IPS DF 6.9 (cell line): ENCODE measurements around the gene PLEKHA7.
A peak's percentile ranks its signal among the peaks of the same experiment; 100 is the strongest.

Experiments
- DNase-seq: peaks from one replicate; pipeline ENCODE4 v3.0.0-alpha.2; 2013; ENCODE audit warnings: low read depth, low spot score
- H3K27ac ChIP-seq: one replicate; pipeline ENCODE4 v1.5.1; 2013; ENCODE audit warnings: low read length, control low read depth
- H3K27me3 ChIP-seq: 2 replicates; pipeline ENCODE4 v1.6.1; 2013; ENCODE audit warnings: mild to moderate bottlenecking, low read length; ENCODE audit not compliant: control insufficient read depth, insufficient read depth
- H3K36me3 ChIP-seq: 2 replicates; pipeline ENCODE4 v1.6.1; 2013; ENCODE audit warnings: low read length; ENCODE audit not compliant: control insufficient read depth, insufficient read depth
- H3K4me1 ChIP-seq: 2 replicates; pipeline ENCODE4 v1.6.1; 2013; ENCODE audit warnings: low read length; ENCODE audit not compliant: control insufficient read depth, insufficient read depth
- H3K4me3 ChIP-seq: 2 replicates; pipeline ENCODE4 v1.5.1; 2013; ENCODE audit warnings: mild to moderate bottlenecking, low read length
- H3K9me3 ChIP-seq: 2 replicates; pipeline ENCODE4 v1.6.1; 2013; ENCODE audit warnings: low read length, inconsistent platforms; ENCODE audit not compliant: control insufficient read depth, insufficient read depth
- WGBS: extraction: QIAGEN DNeasy Blood & Tissue Kit; methylation state at CpG from one replicate; pipeline ENCODE4 v1.1.7; 2013; ENCODE audit warnings: mixed read lengths, missing lambda C conversion rate; ENCODE audit not compliant: insufficient read length, insufficient coverage; 5-methylcytosine and 5-hydroxymethylcytosine counted together

PLEKHA7 gene

DNA sequence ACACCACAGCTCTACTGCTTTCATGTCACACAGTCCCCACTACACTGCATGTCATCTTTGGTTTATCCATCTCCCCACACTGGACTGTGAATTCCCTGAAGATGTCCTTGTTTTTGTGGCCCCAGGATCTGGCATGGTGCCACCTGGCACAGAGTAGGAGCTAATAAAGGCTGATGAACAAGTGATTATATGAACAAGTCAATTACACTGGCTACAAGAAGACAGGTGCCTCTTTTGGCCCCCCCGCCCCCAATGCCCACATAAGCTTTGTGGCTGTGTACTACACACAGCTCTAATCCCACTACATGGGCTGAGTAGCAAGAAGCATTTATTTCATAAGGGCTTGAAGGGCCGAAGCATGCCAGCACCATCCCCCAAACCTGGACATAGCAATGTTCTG is 24.7 kb downstream of the PLEKHA7 start:
- no peak for DNase-seq
- H3K4me3 ChIP-seq = no peak overlapping the region

DNA sequence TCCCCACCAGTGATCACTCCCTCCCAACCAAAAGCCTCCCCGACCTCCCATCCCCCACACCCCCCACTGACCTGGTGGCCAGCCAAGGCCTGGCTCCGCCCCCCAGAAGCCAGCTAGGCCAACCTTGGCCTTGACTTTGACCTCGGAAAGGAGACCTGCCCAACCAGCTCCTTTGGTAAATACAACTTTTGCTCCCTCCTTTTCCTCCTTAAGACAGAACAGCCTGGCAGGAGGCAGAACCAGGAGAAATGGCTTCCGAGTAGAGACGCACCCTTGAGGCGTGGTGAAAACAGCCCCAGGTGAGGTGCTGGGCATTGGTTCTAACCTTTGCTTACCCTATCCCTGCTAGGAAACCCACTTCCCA is 27.0 kb downstream of the PLEKHA7 start:
- H3K9me3 ChIP-seq = no peaks in the 10 kb centered on the region
- H3K27ac ChIP-seq = no peak overlapping the region
- DNase-seq = peak; percentile 37
- no peaks in the 10 kb centered on the region for H3K36me3 ChIP-seq
- H3K4me1 ChIP-seq = peaks cover 9% of the 10 kb centered on the region
- no CpG with 5 or more reads among the region's 6 CpGs for WGBS
- no peak overlapping the region for H3K4me3 ChIP-seq
- no peaks in the 10 kb centered on the region for H3K27me3 ChIP-seq

More for the DNA sequence above, 24.7 kb downstream of the PLEKHA7 start:
- Histone ChIP-seq H3K4me1 (peaks cover 8% of the 10 kb centered on the region), H3K36me3 (no peaks in the 10 kb centered on the region), H3K9me3 (no peaks in the 10 kb centered on the region), H3K27me3 (no peaks in the 10 kb centered on the region), H3K27ac (no peak overlapping the region)
- no CpG with 5 or more reads among the region's 2 CpGs for WGBS

DNA sequence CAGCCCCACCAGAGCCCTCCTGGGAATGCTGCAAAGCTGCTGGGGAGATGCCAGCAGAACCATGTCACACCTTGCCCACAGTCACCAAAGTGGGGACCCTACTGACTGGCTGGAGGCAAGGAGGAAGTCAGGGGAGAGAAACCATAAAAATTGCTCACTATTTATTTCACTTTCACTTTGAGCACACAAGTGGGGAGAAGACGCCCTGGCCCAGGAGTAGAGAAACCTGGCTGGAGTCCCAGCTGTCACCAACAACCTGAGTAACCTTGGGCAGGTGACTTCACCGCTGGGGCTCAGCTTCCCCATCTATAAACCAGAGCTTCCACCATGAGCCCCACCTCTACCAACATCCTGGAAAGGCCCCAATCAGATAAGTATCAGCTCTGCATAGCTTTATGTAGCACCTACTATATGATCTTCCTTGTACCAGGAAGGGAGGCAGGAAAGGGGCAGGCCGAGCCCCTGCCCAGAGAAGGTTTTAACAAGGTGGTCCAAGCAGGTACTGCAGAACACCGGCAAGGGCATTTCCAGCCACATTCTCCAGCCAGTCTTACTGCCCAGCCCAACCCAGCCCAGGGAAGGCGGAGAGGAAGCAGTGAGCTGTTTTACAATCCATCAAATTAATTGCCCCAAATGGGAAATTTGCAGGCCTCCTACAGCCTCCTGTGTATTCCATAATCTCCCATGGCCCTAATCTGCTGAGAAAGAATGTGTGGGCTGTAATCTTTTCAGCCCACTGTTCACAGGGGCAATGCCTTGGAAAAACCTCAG is 27.6 kb downstream of the PLEKHA7 start:
- Histone ChIP-seq H3K27me3 (no peaks in the 10 kb centered on the region), H3K4me1 (peaks cover 13% of the 10 kb centered on the region), H3K9me3 (no peaks in the 10 kb centered on the region), H3K4me3 (no peak overlapping the region), H3K36me3 (no peaks in the 10 kb centered on the region), H3K27ac (no peak overlapping the region)
- no CpG with 5 or more reads among the region's 5 CpGs for WGBS
- no peak for DNase-seq

DNA sequence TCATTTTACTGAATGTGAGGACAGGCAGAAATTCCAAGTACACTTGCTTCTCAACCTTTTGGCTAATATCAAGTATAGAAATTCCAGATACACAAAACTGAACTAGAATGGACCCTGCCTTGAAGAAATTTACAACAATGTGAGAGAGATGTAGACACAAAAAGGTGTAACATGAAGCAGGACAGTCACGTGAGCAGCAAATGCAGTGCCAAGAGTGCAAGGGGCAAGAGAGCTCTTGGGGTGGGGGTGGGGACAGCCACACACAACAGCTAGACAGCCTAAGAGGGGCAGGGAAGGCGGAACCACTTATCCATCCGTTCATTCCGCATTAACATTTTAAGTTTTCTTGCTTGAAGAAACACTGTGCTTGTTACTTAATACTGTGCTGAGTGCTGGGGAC is 28.9 kb downstream of the PLEKHA7 start:
- H3K27me3 ChIP-seq = no peaks in the 10 kb centered on the region
- H3K4me1 ChIP-seq = peaks cover 16% of the 10 kb centered on the region
- H3K9me3 ChIP-seq = no peaks in the 10 kb centered on the region
- WGBS = no CpG with 5 or more reads among the region's 4 CpGs
- H3K4me3 ChIP-seq = no peak overlapping the region
- no peak for DNase-seq
- H3K27ac ChIP-seq = no peak overlapping the region
- H3K36me3 ChIP-seq = no peaks in the 10 kb centered on the region

DNA sequence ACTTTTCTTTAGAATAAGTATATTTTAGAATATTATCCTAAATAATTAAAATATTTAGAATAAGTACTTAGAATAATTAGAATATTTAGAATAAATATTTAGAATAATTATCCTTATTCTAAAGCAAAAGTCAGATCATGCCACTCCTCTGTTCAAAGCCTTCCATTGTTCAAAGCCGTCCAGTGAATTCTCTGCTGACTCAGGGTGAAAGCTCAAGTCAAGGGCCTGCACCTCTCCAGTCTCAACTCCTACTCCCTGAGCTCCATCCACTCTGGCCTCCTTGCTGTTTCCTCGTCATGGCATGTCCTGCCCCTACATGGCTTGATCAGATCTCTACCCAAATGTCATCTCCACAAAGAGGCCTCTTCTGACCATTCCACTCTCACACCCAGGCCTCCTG is 30.0 kb downstream of the PLEKHA7 start:
- DNase-seq = no peak
- no peaks in the 10 kb centered on the region for H3K9me3 ChIP-seq
- H3K4me3 ChIP-seq = no peak overlapping the region
- WGBS = no CpG with 5 or more reads among the region's 2 CpGs
- peaks cover 16% of the 10 kb centered on the region for H3K4me1 ChIP-seq
- H3K27me3 ChIP-seq = no peaks in the 10 kb centered on the region
- no peak overlapping the region for H3K27ac ChIP-seq
- no peaks in the 10 kb centered on the region for H3K36me3 ChIP-seq

DNA sequence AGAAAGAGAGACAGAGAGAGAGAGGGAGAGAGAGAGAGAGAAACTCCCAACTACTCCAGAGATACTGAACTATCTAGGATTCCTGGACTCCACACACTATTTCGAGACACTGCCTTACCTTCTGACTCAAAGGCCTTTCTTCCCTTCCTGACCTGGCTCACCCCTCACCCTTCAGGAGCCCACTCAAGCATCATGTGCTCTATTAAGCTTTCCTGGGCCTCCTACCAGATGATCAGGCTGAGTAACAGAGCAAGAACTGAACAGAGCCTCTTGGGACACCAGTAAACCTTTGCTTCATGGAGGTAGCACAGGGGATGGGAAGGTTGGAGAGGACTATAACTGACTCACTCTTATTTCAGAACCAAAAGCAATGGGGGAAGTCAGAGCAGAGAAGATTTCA is 31.4 kb downstream of the PLEKHA7 start:
- peaks cover 13% of the 10 kb centered on the region for H3K4me1 ChIP-seq
- no peak for DNase-seq
- H3K27me3 ChIP-seq = no peaks in the 10 kb centered on the region
- WGBS = no CpG with 5 or more reads among the region's 1 CpG
- H3K4me3 ChIP-seq = no peak overlapping the region
- no peaks in the 10 kb centered on the region for H3K36me3 ChIP-seq
- no peaks in the 10 kb centered on the region for H3K9me3 ChIP-seq
- no peak overlapping the region for H3K27ac ChIP-seq

DNA sequence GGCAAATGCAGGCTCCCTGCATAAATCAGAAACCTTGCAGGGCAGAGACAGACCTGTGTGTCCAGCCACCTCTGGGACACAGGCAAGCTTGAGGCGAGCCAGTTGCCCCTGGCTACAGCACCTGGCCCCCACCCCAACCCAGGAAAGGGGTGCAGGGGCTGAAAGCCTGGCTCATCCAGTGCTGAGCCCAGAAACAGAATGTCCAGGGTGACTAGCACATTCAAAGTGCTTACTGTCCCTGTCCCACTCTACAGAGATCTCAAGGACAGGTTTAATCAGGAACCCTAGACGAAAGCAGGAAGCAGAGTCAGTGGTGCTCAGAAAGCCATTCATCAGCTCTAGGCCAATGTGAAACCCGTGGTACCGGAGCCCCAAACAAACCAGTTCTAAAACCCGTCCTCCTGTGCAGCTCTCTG is 31.9 kb downstream of the PLEKHA7 start:
- Histone ChIP-seq H3K36me3 (no peaks in the 10 kb centered on the region), H3K27me3 (no peaks in the 10 kb centered on the region), H3K9me3 (no peaks in the 10 kb centered on the region), H3K4me1 (peaks cover 10% of the 10 kb centered on the region), H3K27ac (no peak overlapping the region), H3K4me3 (no peak overlapping the region)
- no peak for DNase-seq
- no CpG with 5 or more reads among the region's 5 CpGs for WGBS

DNA sequence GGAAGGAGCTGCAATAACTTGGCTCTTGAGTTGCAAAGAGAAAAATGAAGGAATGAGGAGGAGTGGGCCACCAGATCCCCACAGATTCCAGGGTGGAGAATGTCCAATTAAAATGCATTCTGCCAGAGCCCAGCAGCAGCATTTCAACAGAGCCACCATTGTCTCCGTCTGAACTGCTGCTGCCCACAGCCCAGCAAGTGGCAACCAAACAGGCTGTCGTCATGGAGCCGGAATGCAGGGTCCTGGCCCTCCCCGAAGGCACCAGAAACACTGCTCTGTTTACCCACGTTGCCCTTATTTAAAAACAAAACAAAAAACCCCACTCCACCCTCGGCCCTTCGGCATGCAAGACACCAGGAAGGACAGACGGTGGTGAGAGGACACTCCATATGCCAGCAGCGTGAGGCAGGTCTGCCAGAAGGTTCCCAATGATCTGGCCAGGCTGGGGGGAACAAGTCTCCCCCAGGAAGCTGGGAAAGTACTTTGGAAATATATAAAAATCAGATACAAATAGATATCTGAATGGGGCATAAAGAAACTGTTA is 32.5 kb downstream of the PLEKHA7 start:
- no peaks in the 10 kb centered on the region for H3K36me3 ChIP-seq
- no peak for DNase-seq
- H3K4me1 ChIP-seq = peaks cover 9% of the 10 kb centered on the region
- WGBS = no CpG with 5 or more reads among the region's 9 CpGs
- no peak overlapping the region for H3K4me3 ChIP-seq
- H3K27me3 ChIP-seq = no peaks in the 10 kb centered on the region
- H3K27ac ChIP-seq = no peak overlapping the region
- no peaks in the 10 kb centered on the region for H3K9me3 ChIP-seq

DNA sequence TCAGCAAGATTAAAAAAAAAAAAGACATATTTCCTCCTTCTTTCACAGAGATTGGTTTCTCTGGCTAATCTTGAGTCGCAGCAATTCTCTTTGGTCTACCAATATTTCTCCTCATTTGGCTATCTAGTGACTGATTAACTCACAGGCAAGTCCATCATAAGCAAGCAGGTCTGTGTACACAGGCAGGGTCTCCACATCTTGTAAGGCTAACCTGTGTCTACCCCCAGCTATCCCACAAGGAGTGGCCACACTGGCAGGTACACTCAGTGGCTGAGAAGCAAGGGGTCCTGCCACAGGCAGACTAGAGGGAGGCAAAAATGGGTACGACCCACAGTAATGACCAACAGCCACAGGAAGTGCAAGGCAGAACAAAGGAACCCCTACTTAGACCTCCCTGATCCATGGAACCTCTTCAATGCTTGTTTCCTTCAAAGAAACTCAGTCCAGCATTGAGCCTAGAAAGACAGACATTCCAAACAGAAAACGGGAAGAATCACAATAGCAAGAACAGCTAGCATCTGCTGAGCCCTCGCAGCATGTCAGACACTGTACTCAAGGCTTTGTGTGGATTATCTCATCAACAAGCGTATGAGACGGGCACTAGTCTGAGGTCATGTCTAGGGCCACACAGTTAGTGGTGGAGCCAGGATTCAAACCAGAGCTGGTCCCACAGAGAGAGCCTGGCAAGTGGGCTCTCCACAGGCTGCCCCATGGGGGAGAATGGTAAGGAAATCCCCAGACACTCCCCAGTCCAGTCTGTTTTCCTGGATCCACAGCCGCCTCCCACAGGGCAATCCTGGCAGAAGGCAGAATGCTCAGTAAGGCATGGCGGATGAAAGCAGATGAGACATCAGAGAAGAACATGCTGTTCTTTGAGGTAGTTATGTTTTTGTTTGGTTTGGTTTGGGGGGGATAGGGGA is 34.3 kb downstream of the PLEKHA7 start:
- no peak overlapping the region for H3K4me3 ChIP-seq
- WGBS = no CpG with 5 or more reads among the region's 8 CpGs
- peaks cover 8% of the 10 kb centered on the region for H3K4me1 ChIP-seq
- DNase-seq = no peak
- no peaks in the 10 kb centered on the region for H3K9me3 ChIP-seq
- H3K27me3 ChIP-seq = no peaks in the 10 kb centered on the region
- no peaks in the 10 kb centered on the region for H3K36me3 ChIP-seq
- no peak overlapping the region for H3K27ac ChIP-seq

DNA sequence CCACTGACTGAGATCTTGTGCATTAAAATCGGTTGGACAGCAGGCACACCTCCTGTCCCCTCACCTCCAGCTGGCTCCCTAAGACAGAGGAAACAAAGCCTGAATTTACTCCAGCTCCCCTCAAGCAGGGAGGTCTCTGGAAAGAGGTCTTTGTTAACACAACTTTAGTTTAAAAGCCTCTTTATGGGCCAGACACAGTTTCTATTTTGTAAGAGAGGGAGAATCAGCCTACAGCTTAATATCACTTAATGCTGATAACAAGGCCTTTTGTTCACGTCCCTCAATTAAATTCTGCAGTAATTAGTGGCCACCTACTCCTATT is 36.3 kb downstream of the PLEKHA7 start:
- no peaks in the 10 kb centered on the region for H3K9me3 ChIP-seq
- no peaks in the 10 kb centered on the region for H3K27me3 ChIP-seq
- DNase-seq = no peak
- no peak overlapping the region for H3K4me3 ChIP-seq
- H3K27ac ChIP-seq = no peak overlapping the region
- H3K4me1 ChIP-seq = peaks cover 8% of the 10 kb centered on the region
- no peaks in the 10 kb centered on the region for H3K36me3 ChIP-seq
- WGBS = no CpG with 5 or more reads among the region's 2 CpGs
